Measurements from ENCODE around the gene MUCL3. TPM values are rescaled to one million over a fixed set of nuclear protein-coding genes. Genes with fewer than 3 reads are reported as not detected.

The MUCL3 gene
- total and polyA plus RNA-seq, 2 of the 8 experiments (the other 6 are each of a cell fraction or from before 2014, with no cell fraction given): 0.15 to 0.37 TPM

- Histone ChIP-seq H2BK15ac (ENCODE audit: low read length) (no peak overlapping the region), H3K9ac (replicated peaks in 1 of 4; ENCODE audit: extremely low read depth in 1 of 4, low read depth in 3 of 4, low read length in 3 of 4) (no peak overlapping the region), H2BK120ac (replicated peaks; ENCODE audit: low read depth, low read length) (no peak overlapping the region), H2AK5ac (ENCODE audit: low read depth, low read length) (no peak overlapping the region), H4K91ac (replicated peaks; ENCODE audit: insufficient read length, low read length) (no peak overlapping the region), H4K20me1 (replicated peaks in 1 of 2; ENCODE audit: control insufficient read depth in 1 of 2, insufficient read depth in 2 of 2, low read length in 2 of 2) (no peaks in the 10 kb centered on the region), H3K9me3 (ENCODE audit: insufficient read depth in 2 of 2, low read depth in 1 of 2, low read length in 1 of 2) (no peaks in the 10 kb centered on the region), H4K8ac (ENCODE audit: extremely low read depth, insufficient read depth, low read length) (no peak overlapping the region), H4K5ac (ENCODE audit: insufficient read length, low read depth, low read length) (no peak overlapping the region), H3K27ac (ENCODE audit: low read depth, low read length) (no peak overlapping the region), H3K4me1 (replicated peaks in 1 of 4; ENCODE audit: control insufficient read depth in 3 of 4, insufficient read depth in 4 of 4, low read length in 3 of 4) (peaks cover 0 to 14% (median 6%) of the 10 kb centered on the region in 4 experiments; a peak in 5 of 7 replicates), H3K4me3 (ENCODE audit: extremely low read depth in 1 of 4, insufficient read depth in 2 of 4, low read depth in 3 of 4, low read length in 4 of 4) (no peak overlapping the region), H3K4ac (replicated peaks; ENCODE audit: insufficient read length, low read depth, low read length) (no peak overlapping the region), H3K36me3 (ENCODE audit: control insufficient read depth in 2 of 4, insufficient read depth in 4 of 4, low read length in 3 of 4) (peaks cover 6 to 22% (median 18%) of the 10 kb centered on the region in 4 experiments; a peak in 7 of 8 replicates), H3K23ac (ENCODE audit: insufficient read length) (no peak overlapping the region), H2BK20ac (ENCODE audit: low read length) (no peak overlapping the region), H2AFZ (ENCODE audit: low read length) (no peak overlapping the region), H3K4me2 (ENCODE audit: insufficient read depth in 1 of 2, low read depth in 2 of 2, low read length in 2 of 2) (no peak overlapping the region), H3K79me1 (ENCODE audit: low read depth, low read length) (no peaks in the 10 kb centered on the region), H3K79me2 (ENCODE audit: control insufficient read depth in 1 of 2, insufficient read depth in 2 of 2, low read length in 2 of 2) (no peaks in the 10 kb centered on the region; a peak in 1 of 4 replicates), H3K18ac (ENCODE audit: extremely low read depth, low read length) (no peak overlapping the region), H2BK5ac (ENCODE audit: low read depth, low read length) (no peak overlapping the region), H3K14ac (ENCODE audit: insufficient read length) (no peak overlapping the region), H3K23me2 (ENCODE audit: low read depth, low read length) (peaks cover 3% of the 10 kb centered on the region; the same call in 1 of the 2 replicates), H2BK12ac (ENCODE audit: low read depth, low read length) (no peak overlapping the region), H3K56ac (replicated peaks; ENCODE audit: insufficient read length, low read depth, low read length) (no peak overlapping the region), H3K27me3 (replicated peaks in 1 of 4; ENCODE audit: control insufficient read depth in 3 of 4, extremely low read depth in 1 of 4, insufficient read depth in 3 of 4, low read length in 3 of 4) (no peaks in the 10 kb centered on the region)
- 94% methylated on average over 7 of the region's 7 CpGs; no CpG with 5 or more reads in 1 of the 2 experiments for WGBS, 2 experiments (ENCODE audit: extremely low coverage in 1 of 2, insufficient coverage in 1 of 2, insufficient read length in 1 of 2, insufficient replicate concordance in 2 of 2, low coverage in 1 of 2, low lambda C conversion rate in 2 of 2, missing lambda C conversion rate in 1 of 2)
- FAIRE-seq (no peak), DNase-seq (ENCODE audit: low read depth in 1 of 2, low spot score in 2 of 2) (no peak)
- CTCF ChIA-PET (ENCODE audit: partially characterized antibody): interaction anchor here (0.7 to 16.0 kb wide), 21 partner anchors 8 to 213 kb away, joined by 3 to 285 read pairs (median 10); partner anchors contain the start of genes DDR1 and MUCL3
- POLR2A ChIA-PET (ENCODE audit: partially characterized antibody): interaction anchor here (0.8 to 3.6 kb wide), 4 partner anchors 9 to 223 kb away, joined by 3 to 22 read pairs (median 4); partner anchors contain the start of gene SFTA2
- TF ChIP-seq RXRA (IDR thresholded peaks at IDR 0.05; ENCODE audit: insufficient read depth, low read depth, low read length): no peak
- no peak for TF ChIP-seq CBX8 (IDR thresholded peaks at IDR 0.05; ENCODE audit: borderline replicate concordance, low read depth, low read length)
- no peak for TF ChIP-seq SUZ12 (IDR thresholded peaks at IDR 0.05; ENCODE audit: low read length)
- no peak for TF ChIP-seq FOSL1 (IDR thresholded peaks at IDR 0.05; ENCODE audit: insufficient read depth, low read depth, low read length)
- no peak for TF ChIP-seq CEBPB (IDR thresholded peaks at IDR 0.05; ENCODE audit: low read depth, low read length)
- no peak for TF ChIP-seq BRCA1 (IDR thresholded peaks at IDR 0.05; ENCODE audit: low read depth, low read length)
- TF ChIP-seq TEAD4 (IDR thresholded peaks at IDR 0.05; ENCODE audit: low read depth, low read length): no peak
- TF ChIP-seq JUN (IDR thresholded peaks at IDR 0.05; ENCODE audit: low read depth, low read length): no peak
- no peak for TF ChIP-seq POLR2A (IDR thresholded peaks at IDR 0.05; ENCODE audit: control extremely low read depth in 1 of 2, low read depth in 2 of 2, low read length in 2 of 2)
- no peak for TF ChIP-seq BCL11A (IDR thresholded peaks at IDR 0.05; ENCODE audit: low read depth in 2 of 2, low read length in 2 of 2)
- TF ChIP-seq SP2 (IDR thresholded peaks at IDR 0.05; ENCODE audit: low read length): no peak
These were observed 23.7 kb upstream of the MUCL3 start for GRCh38 chr6:30917041-30917440.

Measured in H1 (cell line).